ENCODE data around the gene HIRA. TPM values are rescaled to one million over a fixed set of nuclear protein-coding genes. Genes with fewer than 3 reads are reported as not detected.

The HIRA gene
- total RNA-seq, 1 donor from 2014 or later: 32.7 TPM

- CTCF ChIA-PET: no interaction called here
- no peak overlapping the region for H3K27ac Mint-ChIP-seq
- DNase-seq (no peak), ATAC-seq (ENCODE audit: low read depth) (no peak)
- TF ChIP-seq CTCF (IDR thresholded peaks at IDR 0.05): no peak
- no peaks in the 10 kb centered on the region for H3K27me3 Mint-ChIP-seq
- POLR2A ChIA-PET: interaction anchor here (0.7 to 1.3 kb wide), 2 partner anchors 11 to 195 kb away, joined by 3 to 6 read pairs; no protein-coding TSS in a partner anchor
- no peaks in the 10 kb centered on the region for H3K9me3 Mint-ChIP-seq
- H3K36me3 Mint-ChIP-seq (ENCODE audit: low read depth): peaks cover 61% of the 10 kb centered on the region
- intact Hi-C loops (cut with micrococcal nuclease): no loop called here
- peaks cover 16% of the 10 kb centered on the region for H3K4me1 Mint-ChIP-seq
- H3K4me3 Mint-ChIP-seq: no peak overlapping the region
These were observed 20.0 kb upstream of the HIRA start for GRCh38 chr22:19451570-19451969.

GRCh38 chr22:19450363-19451175, 19.0 kb upstream of the HIRA start:
- Mint-ChIP-seq H3K36me3 (ENCODE audit: low read depth) (peaks cover 57% of the 10 kb centered on the region), H3K27ac (no peak overlapping the region), H3K9me3 (no peaks in the 10 kb centered on the region), H3K4me3 (no peak overlapping the region), H3K4me1 (peaks cover 21% of the 10 kb centered on the region), H3K27me3 (no peaks in the 10 kb centered on the region)
- intact Hi-C loops (cut with micrococcal nuclease): no loop called here
- no peak for TF ChIP-seq CTCF (IDR thresholded peaks at IDR 0.05)
- no peak for ATAC-seq (ENCODE audit: low read depth)
- POLR2A ChIA-PET: interaction anchor here (0.7 to 1.3 kb wide), 2 partner anchors 12 to 194 kb away, joined by 3 to 6 read pairs; no protein-coding TSS in a partner anchor
- no peak for DNase-seq
- CTCF ChIA-PET: no interaction called here

GRCh38 chr22:19449422-19449767, 17.9 kb upstream of the HIRA start:
- ChIA-PET POLR2A (no interaction called here), CTCF (no interaction called here)
- intact Hi-C loops (cut with micrococcal nuclease): loop anchor here (5.0 kb wide), 2 partner anchors 87 to 157 kb away; partner anchors contain the start of gene CLTCL1
- Mint-ChIP-seq H3K9me3 (no peaks in the 10 kb centered on the region), H3K27me3 (no peaks in the 10 kb centered on the region), H3K4me3 (no peak overlapping the region), H3K4me1 (peaks cover 30% of the 10 kb centered on the region), H3K36me3 (ENCODE audit: low read depth) (peaks cover 56% of the 10 kb centered on the region), H3K27ac (no peak overlapping the region)
- ATAC-seq (ENCODE audit: low read depth): no peak
- TF ChIP-seq CTCF (IDR thresholded peaks at IDR 0.05): no peak
- DNase-seq: no peak

GRCh38 chr22:19448739-19449421, 17.3 kb upstream of the HIRA start:
- H3K4me3 Mint-ChIP-seq: peak overlapping the region; percentile 95
- CTCF ChIA-PET: interaction anchor here (2.0 kb wide), 1 partner anchor 29 kb away, joined by 4 read pairs; no protein-coding TSS in a partner anchor

More at GRCh38 chr22:19448739-19449421, 17.3 kb upstream of the HIRA start:
- Mint-ChIP-seq H3K4me1 (peaks cover 30% of the 10 kb centered on the region), H3K36me3 (ENCODE audit: low read depth) (peaks cover 56% of the 10 kb centered on the region), H3K27me3 (no peaks in the 10 kb centered on the region), H3K27ac (peak overlapping the region; percentile 98), H3K9me3 (no peaks in the 10 kb centered on the region)
- DNase-seq (no peak), ATAC-seq (ENCODE audit: low read depth) (no peak)
- POLR2A ChIA-PET: interaction anchor here (3.0 kb wide), 1 partner anchor 15 kb away, joined by 92 read pairs; the partner anchor contains the start of genes HIRA and MRPL40
- no peak for TF ChIP-seq CTCF (IDR thresholded peaks at IDR 0.05)
- intact Hi-C loops (cut with micrococcal nuclease): loop anchor here (1.0 to 5.0 kb wide), 4 partner anchors 87 to 270 kb away; partner anchors contain the start of gene CLTCL1

Measured in activated B cell treated with CpG ODN at 0.5 μM for 24 hours (primary cell).